Measurements from ENCODE around the gene TM9SF2.
"Not testable (repeated sequence)": the region's sequence is repeated elsewhere in the genome, so short reads cannot be mapped to it uniquely, and the experiment has no call there.

The TM9SF2 gene

DNA sequence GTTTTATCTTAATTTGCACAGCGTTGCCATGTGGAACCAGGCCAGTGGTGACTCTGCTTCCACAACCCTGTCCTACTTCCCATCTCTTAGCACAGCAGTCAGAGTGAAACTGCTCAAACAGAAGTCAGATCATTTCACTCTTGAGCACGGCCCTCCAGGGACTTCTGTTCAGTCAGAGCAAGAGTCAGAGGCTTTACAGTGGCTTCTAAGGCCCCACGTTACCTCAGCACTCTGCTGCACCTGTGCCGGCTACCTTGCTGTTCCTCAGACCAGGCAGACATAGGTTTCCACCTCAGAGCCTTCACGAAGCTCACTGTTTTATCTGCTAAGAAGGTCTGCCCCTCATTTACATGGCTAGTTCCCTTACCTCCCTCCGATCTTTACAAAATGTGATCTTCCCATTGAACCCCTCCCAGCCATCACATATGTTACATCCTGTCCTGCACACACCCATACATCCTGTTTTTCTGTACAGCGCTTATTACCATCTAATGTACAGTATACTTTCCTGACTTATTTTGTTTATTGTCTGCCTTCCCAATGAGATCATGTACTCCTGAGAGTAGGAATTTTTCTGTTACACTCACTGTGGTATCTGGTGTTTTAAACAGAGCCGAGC is 41.6 kb downstream of the TM9SF2 start:
- no peak for DNase-seq

DNA sequence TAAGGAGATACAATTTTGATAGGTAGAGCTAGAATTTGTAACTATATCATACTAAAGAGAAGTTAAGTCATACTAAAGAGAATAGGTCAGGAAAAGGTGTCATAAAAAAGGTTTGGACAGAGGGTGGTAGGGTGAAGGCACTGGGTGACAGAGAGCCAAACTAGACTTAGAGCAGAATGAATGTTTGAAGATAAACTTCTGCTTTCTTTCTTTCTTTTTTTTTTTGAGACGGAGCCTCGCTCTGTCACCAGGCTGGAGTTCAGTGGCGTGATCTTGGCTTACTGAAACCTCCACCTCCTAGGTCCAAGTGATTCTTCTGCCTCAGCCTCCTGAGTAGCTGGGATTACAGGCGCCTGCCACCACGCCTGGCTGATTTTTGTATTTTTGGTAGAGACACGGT is 44.1 kb downstream of the TM9SF2 start:
- no peak for DNase-seq

DNA sequence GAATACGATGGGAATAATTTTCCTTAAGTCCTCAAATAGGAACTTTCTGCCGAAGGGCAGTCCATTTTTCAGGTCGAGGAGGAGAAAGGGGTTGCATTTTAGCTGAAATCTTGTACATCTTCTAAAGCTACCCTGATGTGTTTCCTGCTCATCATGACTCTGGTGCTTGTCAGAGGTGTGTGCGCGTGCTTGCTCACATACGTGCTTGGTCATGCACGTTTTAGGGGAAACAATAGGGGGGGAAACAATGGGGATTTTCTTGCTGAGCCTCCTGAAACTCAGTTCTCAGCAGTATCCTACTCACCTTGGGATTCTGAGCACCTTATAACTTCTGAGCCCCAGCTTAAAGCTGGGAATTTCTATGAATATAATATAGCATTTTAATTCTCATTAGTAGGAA is 44.7 kb downstream of the TM9SF2 start:
- no peak for DNase-seq

DNA sequence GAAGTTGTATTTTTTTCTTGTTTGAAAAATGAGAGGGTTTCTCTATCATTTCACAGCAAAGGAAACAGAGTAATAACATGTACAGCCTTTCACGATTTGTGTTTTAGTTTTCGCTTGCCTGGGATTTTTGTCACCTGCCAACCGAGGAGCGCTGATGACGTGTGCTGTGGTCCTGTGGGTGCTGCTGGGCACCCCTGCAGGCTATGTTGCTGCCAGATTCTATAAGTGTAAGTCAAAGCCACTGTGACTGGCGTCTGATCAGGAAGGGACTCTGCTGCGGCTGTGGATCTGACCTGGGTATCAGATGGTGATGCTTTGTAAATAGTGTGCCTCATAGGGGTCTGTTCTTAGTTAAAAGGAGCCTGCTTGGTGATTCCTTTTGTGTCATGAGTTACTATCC is 45.6 kb downstream of the TM9SF2 start:
- no peak for DNase-seq

DNA sequence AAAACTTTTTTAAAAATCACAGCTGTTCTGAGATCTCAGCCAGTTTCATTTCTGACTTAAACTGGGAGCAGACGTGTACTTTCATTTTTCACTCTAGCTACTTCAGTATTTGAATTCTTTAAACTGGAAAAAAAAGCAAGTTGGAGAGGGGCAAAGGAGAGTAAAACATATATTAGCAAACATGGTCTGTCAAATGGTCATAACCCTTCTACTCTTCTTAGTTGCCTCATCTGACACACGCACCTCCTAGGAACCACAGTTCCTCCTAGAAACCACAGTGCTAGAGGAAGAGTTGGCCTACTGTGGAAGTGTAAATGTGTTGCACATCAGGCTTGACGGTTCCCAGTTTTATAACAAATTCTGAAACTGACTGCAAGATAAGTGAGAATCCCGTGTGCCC is 47.2 kb downstream of the TM9SF2 start:
- no peak for DNase-seq

DNA sequence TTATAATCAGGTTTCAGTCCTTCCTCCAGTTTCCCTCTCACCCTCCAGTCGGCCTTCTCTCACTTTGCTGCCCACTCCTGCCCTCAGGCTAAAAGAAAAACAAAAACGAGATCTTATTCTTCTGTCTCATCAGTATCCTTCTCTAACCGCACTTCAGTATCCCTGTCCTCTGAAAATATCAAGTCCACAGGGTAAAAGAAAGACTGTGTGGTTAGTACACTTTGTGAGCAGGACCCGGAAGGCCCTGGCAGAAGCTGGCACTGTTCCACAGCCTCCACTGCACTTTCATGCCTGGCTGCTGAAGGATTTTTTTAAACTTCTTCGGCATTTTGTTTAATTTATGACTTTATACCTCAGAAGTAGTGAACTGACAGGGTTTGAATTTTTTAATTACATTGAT is 51.8 kb downstream of the TM9SF2 start:
- DNase-seq = no peak

DNA sequence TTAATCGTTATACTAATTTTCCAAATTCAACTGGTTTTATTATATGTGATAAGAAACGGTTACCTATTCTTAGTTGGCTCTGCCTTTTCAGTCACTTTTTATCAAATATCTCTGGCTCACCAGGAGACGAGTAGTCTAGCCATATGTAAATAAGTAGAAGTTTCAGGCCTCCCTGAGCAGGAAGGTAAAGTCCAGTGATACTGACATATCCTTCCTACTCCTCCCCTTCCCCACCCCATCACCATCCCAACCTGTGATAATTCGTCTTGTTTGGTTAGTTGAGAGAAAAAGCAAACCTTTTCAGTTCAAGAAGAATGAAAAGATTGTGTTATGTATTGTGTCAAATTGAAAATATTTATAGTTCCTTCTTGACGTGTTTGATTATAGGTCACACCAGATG is 53.9 kb downstream of the TM9SF2 start:
- DNase-seq = no peak

DNA sequence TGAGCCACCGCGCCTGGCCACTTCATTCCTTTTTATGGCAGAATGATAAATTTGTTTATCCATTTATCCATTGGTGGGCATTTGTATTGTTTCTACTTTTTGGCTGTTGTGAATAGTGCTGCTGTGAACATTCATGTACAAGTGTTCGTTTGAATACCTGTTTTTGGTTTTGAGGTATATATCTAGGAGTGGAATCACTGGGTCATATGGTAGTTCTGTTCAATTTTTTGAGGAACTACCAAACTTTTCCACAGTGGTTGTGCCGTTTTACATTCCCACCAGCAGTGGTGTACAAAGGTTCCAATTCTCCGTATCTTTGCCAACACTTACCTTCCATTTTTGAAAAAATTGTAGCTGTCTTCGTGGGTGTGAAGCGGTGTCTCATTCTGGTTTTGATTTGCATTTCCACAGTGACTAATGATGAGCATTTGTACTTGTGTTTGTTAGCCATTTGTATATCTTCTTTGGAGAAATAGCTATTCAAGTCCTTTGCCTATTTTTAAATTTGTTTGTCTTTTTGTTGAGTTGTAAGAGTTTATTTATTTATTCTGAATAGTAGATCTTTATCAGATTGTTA is 55.7 kb downstream of the TM9SF2 start:
- DNase-seq = no peak

DNA sequence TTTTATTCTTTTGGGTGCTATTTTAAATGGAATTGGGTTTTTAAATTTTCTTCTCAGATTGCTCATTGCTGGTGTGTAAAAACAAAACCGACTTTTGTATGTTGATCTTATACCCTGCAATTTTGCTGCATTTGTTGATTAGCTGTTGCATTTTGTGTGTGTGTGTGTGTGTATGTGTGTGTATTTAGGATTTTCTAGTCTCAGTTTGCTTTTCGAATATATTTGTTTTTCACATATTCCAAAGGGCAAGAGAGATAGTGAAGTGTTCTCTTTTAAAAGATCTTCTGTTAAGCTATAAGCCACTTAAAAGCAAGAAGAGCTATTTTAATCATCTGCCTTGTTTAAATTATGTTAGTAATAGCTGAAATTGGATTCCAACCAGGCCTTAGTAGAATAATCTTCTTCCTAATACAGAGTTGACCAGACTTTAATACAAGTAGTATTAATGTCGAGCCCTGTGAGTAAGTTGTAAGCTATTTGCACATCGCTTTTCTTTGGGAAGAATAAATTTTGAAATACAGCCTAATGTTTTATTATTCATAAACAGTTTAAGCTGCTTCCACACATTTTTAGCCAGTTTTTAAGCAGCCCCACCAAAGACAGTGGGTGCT is 57.4 kb downstream of the TM9SF2 start:
- no peak for DNase-seq

DNA sequence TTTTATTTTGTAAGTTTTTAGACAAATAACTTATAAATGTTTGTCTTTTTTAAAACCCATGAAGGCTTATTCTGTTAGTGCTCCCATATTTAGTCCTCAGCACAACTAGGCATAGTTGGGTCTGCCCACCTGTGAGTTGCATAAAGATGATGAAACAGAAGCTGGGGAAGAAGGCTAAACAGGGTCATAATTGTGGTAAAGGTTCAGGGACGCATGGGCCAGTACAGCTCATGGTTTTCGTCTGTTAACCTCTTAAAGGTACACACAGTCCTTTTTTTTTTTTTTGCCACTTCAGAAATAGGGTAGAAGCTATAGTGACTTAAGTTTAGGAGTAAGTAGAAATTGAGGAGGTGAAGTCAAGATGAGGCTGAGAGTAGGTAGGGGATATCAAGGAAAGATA is 58.3 kb downstream of the TM9SF2 start:
- DNase-seq = no peak

DNA sequence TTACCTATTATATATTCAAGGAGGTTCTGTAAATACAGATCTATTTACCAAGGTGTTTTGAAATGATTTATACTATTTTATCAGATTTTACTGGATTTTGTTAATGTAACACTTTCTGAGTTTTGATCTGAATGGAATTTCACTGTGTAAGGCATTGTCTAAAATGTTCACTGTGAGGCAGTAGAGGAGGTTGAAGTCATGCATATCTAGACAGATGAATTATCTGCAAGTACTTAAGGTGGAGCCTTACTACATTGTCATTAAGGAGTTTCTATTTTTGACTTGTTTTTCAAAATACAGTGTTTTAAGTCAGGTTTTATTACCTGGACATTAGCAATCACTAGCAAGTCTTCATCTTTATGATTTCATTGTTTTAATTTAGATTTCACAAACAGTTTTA is 62.1 kb downstream of the TM9SF2 start:
- no peak for DNase-seq

DNA sequence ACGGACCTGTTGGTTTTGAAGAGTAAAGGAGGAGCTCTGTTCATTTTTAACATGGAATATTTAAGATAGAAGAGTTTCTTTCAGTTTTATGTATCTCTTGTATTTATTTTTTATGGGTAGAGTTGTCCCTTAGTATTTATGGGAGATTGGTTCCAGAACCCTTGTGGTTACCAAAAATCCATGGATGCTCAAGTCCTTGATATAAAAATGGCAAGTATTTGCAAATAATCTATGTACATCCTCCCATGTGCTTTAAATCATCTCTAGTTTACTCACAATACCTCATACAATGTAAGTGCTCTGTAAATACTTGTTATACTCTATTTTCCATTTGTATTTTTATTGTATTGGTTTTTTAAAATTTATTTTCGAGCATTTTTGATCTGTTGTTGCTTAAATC is 63.1 kb downstream of the TM9SF2 start:
- DNase-seq = no peak

DNA sequence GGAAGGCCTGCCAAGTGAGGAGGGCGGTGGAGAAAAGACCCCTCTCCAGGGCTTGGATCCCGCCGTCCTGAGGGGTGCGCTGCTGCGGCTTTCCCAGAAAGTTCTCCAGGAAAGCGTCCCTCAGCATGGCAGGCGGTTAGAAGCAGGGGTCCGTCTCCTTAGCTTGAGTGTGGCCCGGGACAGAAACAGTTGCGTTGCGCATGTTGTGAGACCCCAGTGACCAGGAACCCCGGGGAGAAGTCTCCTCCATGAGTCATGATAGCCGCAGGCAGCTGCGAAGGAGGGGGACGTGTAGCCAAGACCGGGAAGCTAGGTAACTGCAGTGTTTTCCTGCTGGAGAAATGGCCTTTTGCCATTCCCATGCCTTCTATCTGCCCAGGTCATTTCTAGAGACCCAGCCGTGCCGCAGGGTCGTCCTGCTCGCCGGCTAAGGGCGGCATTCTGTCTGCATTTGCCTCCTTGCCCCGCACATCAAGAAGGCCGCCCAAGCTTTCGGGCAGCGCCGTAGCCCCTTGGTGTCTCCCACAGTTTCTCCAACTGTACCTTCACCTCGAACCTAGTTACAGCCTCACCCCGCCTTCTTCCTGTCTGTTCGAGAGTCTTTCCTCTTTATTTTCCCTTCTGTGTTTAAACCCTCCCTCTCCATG is 64.3 kb downstream of the TM9SF2 start:
- no peak for DNase-seq

DNA sequence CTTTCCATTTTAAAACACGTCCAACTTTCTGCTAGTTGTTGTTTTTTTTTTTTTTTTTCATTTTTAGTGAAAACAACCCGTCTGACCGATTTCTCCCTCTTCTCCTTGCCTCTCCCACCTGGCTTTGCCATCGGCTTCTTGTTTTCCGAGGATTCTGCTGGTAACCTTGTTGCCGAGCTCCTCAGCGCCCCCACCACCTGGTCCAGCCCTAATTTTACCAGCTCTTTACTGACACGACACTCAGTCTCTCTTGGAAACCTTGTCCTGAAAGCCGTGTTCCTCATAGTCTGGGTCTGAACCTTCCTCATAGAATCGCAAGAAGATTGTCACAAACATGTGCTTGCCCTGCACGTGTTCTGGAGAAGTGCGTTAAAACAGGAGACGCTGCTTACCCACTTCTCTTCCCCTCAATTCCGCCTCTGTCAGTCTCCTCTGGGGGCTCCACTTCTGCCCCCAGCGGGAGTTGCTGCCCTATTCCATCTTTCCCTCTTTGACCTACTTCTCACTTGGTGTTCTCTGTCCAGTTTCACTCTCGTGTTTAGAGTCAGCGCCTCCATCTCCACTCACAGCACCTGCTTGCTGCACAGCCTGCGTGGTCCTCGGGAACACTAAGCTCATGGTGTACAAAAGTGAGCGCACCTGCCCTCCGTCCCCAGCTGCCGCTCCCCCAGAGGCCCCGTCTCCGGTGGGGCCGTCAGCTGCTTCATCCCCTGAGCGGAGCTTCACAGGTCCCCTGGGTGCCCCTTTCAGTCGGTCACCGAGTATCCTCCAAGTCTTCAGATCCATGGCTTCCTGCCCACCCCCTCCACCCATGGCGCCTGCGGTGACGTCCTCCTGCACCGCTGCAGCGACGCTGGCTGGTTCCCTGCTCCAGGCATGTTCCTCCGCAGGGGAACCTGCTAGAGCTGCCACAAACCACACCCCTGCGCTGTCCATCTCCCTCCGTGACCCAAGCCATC is 65.1 kb downstream of the TM9SF2 start:
- no peak for DNase-seq

DNA sequence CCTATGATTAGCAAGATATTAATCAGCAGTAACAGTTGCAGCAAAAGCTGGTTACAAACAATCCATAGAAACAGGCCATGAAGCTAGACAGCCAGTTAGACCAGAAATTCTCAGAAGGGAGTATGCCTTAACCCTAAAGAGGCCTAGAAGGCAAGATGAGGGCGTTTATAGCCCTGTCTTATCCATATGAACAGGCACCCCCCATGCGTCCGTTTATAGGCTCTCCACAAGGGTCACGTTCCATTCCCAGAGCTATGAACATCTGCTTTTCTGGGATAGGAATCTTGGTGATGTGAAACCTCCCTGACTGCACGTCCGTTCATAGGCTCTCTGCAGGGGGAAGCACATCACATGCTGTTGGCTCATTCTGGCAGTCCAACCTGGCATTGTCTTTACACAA is 67.6 kb downstream of the TM9SF2 start:
- DNase-seq = not testable (repeated sequence)

DNA sequence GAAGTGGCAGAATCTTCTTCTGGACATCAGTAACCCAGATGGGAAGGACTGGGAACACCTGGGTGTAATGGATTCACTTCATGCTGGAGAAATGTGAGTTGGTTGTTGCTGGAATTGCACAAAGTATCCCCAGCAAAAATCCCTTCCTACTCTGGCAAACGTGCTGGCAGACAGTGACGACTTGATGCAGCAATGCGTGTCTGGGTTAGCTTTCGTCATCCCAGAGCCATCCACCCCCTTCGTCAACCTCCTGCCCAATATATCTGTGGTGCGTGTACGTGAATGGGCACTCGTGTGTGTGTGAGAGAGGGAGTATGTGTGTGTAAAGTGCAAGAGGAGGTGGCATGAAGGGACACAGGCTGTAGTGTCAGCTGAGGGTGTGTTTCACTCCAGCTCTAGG is 70.9 kb downstream of the TM9SF2 start:
- DNase-seq = no peak

DNA sequence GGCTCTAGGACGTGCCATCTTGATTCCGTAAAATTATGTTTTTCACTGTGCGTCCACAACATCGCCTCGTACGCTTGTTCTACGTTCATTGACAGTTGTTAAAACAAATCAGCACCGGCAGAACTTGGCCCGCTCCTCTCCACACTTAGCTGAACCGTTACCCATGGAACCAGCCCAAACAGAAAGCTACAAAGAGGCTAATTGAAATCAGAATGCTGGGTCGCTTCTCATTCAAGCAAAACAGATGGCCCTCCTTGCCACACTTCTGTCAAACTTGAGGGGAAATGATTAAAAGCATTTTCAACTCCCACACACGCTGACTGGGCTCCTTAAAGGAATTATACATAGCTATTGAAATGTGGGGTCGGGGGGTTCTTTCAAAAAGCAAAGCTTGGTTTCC is 71.6 kb downstream of the TM9SF2 start:
- DNase-seq = no peak

DNA sequence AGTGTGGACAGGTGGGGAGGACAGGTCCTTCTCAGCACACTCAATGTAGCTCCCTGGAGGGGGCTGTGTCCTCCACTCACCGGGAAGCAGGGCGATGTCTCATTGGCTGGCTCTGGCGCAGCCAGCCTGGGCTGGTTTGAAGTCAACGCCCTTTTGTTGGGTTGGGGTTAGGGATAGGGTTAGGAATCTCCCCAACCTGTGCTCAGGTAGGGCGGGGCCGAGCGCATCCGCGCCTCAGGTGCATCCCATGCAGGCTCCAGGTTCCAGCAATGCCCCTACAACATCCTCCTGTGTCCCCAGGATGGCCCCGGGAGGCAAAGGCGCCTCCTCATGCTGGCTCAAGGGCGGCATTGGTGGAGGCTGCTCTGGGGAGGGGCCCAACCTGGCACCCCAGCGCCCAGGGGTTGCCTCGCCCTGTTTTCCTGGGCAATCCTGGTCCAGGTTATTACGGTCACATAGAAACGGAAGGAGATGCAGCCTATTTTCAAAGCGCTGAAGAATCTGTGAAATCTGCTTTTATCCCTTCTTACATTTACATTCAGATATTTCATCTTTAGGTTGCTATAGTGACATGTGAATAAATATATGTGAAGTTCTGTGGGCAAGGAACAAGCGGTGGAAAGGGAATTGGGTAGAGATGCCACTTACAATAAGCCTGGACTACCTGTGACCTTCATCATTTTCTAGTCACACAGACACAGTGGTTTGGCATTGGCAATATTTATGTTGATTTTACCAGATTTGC is 74.3 kb downstream of the TM9SF2 start:
- no peak for DNase-seq

DNA sequence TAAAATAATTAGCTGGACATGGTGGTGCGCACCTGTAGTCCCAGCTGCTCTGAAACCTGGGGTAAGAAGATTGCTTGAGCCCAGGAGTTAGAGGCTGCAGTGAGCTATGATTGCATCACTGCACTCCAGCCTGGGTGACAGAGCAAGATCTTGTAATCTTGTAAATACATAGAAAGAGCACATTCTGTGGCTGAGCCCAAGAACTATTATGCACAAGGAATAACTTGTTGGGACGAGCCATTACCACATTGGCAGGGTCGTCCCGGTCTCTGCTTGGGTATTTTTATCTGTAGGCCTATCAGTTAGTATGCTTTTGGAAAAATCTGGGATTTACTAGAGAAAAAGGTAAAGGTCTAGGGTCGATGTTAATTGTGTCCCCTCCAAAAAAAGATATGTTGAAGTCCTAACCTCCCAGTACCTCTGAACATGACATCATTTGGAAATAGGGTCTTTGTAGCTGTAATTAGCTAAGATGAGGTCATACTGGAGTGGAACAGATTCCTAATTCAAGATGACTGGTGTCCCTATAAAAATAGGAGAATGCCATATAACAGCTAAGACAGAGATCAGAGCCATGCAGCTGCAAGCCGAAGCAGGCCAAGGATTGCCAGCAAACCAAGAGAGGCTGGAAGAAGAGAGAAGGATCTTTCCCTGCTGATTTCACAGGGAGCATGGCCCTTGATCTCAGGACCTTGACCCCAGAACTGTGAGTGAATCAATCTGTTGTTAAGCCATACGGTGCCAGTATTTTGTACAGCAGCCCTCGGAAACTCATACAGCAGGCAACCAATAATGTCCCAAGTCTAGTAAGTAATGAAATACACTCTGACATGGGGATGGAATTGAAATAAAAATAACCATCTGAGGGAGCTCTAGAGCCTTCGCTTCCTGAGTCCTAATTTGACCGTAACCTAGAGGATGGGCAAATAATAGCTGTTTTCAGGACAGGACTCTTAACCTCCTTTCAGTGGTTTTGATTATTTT is 77.0 kb downstream of the TM9SF2 start:
- DNase-seq = no peak

DNA sequence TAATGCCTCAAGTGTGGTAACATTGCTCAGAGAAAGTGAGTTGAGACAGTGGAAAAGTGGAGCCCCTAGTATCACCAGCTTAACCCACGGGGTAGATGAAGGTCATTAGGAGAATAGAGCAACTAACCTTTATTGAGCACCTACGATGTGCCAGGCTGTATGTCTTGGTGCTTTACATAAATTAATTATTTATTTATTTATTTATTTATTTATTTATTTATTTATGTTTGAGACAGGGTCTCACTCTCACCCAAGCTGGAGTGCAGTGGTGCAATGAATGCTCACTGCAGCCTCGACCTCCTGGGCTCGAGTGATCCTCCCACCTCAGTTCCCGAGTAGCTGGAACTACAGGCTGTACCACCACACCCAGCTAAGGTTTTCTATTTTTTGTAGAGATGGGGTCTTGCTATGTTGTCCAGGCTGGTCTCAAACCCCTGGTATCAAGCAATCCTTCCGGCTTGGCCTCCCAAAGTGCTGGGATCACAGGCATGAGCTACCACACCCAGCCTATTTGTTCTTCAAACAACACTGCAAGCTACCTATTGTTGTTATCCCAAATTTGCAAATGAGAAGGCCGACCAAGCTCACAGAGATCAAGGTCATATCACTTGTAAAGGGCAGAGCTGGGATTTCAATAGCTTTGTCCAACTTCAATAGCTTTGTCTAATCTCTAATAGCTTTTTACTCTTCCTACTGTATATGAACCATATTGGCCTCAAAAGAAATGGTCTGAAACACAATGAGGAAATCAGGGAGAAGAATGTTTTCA is 79.4 kb downstream of the TM9SF2 start:
- no peak for DNase-seq

All from NCI-H2029 (cell line).